GM12874 (cell line): ENCODE data around the gene ZNF836.

Source experiments
- TF ChIP-seq, protein P1 (sequence below): IDR thresholded peaks from 2 replicates; pipeline ENCODE4 v1.5.1; 2011; ENCODE audit warnings: low read depth, mild to moderate bottlenecking, control low read depth, low read length, moderate library complexity; ENCODE audit not compliant: insufficient read depth

Gene ZNF836

DNA sequence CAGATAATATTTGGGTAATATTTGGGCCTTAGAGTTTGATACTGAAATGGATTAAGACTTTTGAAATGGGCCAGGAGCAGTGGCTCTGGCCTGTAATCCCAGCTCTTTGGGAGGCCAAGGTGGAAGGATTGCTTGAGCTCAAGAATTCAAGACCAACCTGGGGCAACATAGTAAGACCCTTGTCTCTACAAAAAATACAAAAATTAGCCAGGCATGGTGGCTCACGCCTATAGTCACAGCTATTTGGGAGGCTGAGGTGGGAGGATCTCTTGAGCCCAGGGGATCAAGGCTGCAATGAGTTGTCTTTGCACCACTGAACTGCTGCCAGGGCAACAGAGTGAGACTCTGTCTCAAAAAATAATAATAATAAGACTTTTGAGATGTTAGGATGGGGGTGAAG is 926 bp upstream of the ZNF836 start:
- TF ChIP-seq, protein P1, sequence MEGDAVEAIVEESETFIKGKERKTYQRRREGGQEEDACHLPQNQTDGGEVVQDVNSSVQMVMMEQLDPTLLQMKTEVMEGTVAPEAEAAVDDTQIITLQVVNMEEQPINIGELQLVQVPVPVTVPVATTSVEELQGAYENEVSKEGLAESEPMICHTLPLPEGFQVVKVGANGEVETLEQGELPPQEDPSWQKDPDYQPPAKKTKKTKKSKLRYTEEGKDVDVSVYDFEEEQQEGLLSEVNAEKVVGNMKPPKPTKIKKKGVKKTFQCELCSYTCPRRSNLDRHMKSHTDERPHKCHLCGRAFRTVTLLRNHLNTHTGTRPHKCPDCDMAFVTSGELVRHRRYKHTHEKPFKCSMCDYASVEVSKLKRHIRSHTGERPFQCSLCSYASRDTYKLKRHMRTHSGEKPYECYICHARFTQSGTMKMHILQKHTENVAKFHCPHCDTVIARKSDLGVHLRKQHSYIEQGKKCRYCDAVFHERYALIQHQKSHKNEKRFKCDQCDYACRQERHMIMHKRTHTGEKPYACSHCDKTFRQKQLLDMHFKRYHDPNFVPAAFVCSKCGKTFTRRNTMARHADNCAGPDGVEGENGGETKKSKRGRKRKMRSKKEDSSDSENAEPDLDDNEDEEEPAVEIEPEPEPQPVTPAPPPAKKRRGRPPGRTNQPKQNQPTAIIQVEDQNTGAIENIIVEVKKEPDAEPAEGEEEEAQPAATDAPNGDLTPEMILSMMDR, result no peak

DNA sequence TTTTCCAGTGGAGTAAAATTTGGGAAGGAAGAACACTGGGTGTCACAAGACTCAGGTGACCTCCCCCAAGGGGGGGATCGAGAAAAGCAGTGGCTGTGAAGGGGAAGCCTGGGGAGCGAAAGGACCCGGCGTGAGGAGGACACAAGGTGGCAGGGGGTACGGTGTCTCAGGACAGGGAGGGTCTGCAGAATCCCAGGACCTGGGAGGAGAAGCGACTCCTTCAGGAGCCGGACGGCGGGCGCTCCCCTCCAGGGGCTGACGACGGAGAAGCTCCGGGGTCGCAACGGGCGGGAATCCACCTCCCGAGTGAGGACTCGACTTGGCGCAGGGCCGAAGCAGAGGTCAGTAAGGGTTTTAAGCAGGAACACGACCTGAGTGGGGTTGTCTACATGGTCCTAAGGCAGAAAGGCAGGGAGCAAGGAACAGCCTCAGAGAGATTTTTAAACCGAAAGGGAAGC is 529 bp downstream of the ZNF836 start:
- TF ChIP-seq, protein P1, result no peak

DNA sequence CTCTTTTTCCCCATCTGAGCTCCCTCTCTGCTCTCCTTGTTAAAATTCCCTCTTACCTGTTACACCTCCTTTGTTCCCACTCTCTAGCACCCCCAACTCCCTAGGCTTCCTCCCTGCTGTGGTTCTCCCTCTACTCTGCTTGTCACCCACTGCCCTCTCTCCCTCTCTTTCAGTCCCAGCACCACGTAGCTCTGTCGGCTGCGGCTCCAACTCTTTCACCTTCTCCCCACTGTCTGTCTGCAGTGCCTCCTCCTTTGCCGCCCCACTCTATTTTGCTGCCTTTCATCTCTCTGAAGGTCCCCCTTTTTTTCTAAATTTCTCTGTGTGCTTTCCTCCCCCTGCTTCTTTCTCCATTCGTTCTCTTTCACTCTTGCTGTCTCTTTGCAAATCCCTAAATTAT is 1.1 kb downstream of the ZNF836 start:
- TF ChIP-seq, protein P1, result no peak

DNA sequence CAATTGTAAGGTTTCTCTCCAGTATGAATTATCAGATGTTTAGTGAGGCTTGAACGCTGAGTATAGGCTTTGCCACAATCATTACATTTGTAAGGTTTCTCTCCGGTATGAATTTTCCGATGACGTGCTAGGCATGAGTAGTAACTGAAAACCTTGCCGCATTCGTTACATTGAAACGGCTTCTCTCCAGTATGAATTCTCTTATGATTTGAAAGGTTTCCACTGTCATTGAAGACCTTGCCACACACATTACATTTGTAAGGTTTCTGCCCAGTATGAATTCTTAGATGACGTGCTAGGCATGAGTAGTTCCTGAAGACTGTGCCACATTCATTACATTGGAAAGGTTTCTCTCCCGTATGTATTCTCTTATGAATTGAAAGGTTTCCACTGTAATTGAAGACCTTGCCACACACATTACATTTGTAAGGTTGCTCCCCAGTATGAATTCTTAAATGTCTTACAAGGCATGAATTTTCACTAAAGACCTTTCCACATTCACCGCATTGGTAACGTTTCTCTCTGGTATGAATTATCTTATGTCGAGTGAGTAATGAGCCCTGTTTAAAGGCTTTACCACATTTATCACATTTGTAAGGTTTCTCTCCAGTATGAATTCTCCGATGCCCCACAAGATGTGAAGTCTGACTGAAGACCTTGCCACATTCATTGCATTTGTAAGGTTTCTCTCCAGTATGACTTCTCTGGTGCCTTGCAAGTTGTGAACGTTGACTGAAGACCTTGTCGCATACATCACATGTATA is 15.6 kb downstream of the ZNF836 start:
- TF ChIP-seq, protein P1, result no peak

DNA sequence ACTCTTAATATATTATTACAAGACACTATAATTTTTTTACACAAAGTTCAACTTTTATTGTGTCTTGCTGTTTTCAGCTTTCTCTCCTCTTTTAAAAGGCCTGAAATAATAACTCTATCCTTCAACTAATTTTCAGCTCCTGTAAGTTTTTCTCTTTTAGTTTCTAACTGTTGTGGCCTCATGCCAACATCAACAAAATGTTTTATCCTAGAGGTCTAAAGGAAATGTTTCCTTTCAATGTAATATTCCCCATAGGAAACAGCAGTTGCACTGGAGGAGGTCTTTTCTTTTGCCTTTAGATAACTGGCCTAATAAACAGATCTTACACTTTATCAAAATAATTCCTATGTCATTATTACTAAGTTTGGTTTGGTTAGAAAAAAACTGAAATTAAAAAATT is 23.2 kb downstream of the ZNF836 start:
- TF ChIP-seq, protein P1, result no peak

DNA sequence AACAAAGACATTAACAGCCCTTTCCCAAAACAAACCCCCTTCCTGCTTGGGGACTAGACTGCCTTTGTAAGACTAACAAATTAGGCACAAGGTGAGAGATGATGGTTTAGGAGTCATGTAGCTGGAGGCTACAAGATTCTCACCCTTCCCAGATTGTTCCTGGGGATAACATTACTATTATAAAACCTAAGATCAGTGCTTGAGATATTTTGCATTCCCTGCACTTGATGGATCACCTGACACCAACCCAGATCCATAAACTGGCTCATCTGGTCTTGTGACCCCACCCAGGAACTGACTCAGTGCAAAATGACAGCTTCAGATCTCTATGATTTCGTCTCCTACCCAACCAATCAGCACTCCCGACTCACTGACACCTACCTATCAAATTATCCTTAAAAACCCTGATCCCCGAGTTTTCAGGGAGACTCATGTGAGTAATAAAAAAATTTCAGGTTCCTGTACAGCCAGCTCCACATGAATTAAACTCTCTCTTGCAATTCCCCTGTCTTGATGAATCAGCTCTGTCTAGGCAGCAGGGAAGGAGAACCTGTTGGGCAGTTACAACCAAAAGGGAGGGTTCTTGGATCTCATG is 29.3 kb downstream of the ZNF836 start:
- TF ChIP-seq, protein P1, result no peak

DNA sequence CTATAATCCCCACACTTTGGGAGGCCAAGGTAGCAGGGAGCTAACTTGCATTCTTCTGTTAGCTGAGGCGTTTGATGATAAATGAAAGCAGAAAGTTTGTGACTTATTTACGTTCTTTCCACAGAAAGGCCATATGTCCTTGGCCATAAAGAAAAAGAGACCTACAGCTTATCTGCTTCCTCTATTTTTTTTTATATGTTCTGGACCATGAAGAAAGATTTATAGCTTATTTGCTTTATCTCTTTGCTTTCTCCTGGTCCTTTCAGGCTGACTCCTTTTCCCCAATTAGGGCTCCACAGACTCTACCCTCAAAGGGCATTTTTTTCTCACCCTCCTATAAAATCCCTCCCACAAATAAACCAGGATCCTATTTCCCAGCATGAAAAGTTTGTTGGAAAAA is 30.2 kb downstream of the ZNF836 start:
- TF ChIP-seq, protein P1, result no peak
